ENCODE results near the gene RAB33B. TPM values are rescaled to one million over a fixed set of nuclear protein-coding genes. Genes with fewer than 3 reads are reported as not detected.
A peak's percentile ranks its signal among the peaks of the same experiment; 100 is the strongest.
"Not testable (repeated sequence)": the region's sequence is repeated elsewhere in the genome, so short reads cannot be mapped to it uniquely, and the experiment has no call there.

RAB33B gene
- total RNA-seq, 1 donor = 24.9 TPM

GRCh38 chr4:139453371-139454110, 380 bp upstream of the RAB33B start:
- H3K27me3 ChIP-seq (ENCODE audit: insufficient read depth, low read length) = no peaks in the 10 kb centered on the region
- H3K4me1 ChIP-seq (ENCODE audit: insufficient read depth, low read length) = peaks cover 45% of the 10 kb centered on the region
- no peaks in the 10 kb centered on the region for H3K9me3 ChIP-seq (ENCODE audit: low read depth, low read length)
- peak overlapping the region; percentile 82 for H3K4me3 ChIP-seq (ENCODE audit: low read length)

GRCh38 chr4:139455126-139455538, 1.2 kb downstream of the RAB33B start:
- peaks cover 52% of the 10 kb centered on the region for H3K4me1 ChIP-seq (ENCODE audit: insufficient read depth, low read length)
- peak overlapping the region; percentile 82 for H3K4me3 ChIP-seq (ENCODE audit: low read length)

GRCh38 chr4:139457318-139457717, 3.4 kb downstream of the RAB33B start:
- H3K27me3 ChIP-seq (ENCODE audit: insufficient read depth, low read length) = no peaks in the 10 kb centered on the region
- H3K4me3 ChIP-seq (ENCODE audit: low read length) = no peak overlapping the region
- no peaks in the 10 kb centered on the region for H3K9me3 ChIP-seq (ENCODE audit: low read depth, low read length)
- peaks cover 57% of the 10 kb centered on the region for H3K4me1 ChIP-seq (ENCODE audit: insufficient read depth, low read length)

More at GRCh38 chr4:139455126-139455538, 1.2 kb downstream of the RAB33B start:
- no peaks in the 10 kb centered on the region for H3K9me3 ChIP-seq (ENCODE audit: low read depth, low read length)
- no peaks in the 10 kb centered on the region for H3K27me3 ChIP-seq (ENCODE audit: insufficient read depth, low read length)

GRCh38 chr4:139458543-139458942, 4.6 kb downstream of the RAB33B start:
- no peaks in the 10 kb centered on the region for H3K9me3 ChIP-seq (ENCODE audit: low read depth, low read length)
- H3K27me3 ChIP-seq (ENCODE audit: insufficient read depth, low read length) = no peaks in the 10 kb centered on the region
- H3K4me3 ChIP-seq (ENCODE audit: low read length) = no peak overlapping the region
- peaks cover 49% of the 10 kb centered on the region for H3K4me1 ChIP-seq (ENCODE audit: insufficient read depth, low read length)

GRCh38 chr4:139458999-139459398, 5.1 kb downstream of the RAB33B start:
- H3K27me3 ChIP-seq (ENCODE audit: insufficient read depth, low read length) = no peaks in the 10 kb centered on the region
- H3K4me3 ChIP-seq (ENCODE audit: low read length) = no peak overlapping the region
- no peaks in the 10 kb centered on the region for H3K9me3 ChIP-seq (ENCODE audit: low read depth, low read length)
- peaks cover 49% of the 10 kb centered on the region for H3K4me1 ChIP-seq (ENCODE audit: insufficient read depth, low read length)

- Histone ChIP-seq H3K27me3 (ENCODE audit: insufficient read depth, low read length) (no peaks in the 10 kb centered on the region), H3K4me1 (ENCODE audit: insufficient read depth, low read length) (peaks cover 36% of the 10 kb centered on the region), H3K9me3 (ENCODE audit: low read depth, low read length) (no peaks in the 10 kb centered on the region), H3K4me3 (ENCODE audit: low read length) (no peak overlapping the region)
Observed at GRCh38 chr4:139460565-139460964, 6.6 kb downstream of the RAB33B start.

GRCh38 chr4:139461022-139461628, 7.2 kb downstream of the RAB33B start:
- no peak overlapping the region for H3K4me3 ChIP-seq (ENCODE audit: low read length)
- H3K9me3 ChIP-seq (ENCODE audit: low read depth, low read length) = no peaks in the 10 kb centered on the region
- H3K4me1 ChIP-seq (ENCODE audit: insufficient read depth, low read length) = peaks cover 31% of the 10 kb centered on the region
- no peaks in the 10 kb centered on the region for H3K27me3 ChIP-seq (ENCODE audit: insufficient read depth, low read length)

GRCh38 chr4:139464512-139464911, 10.6 kb downstream of the RAB33B start:
- not testable (repeated sequence) for H3K27me3 ChIP-seq (ENCODE audit: insufficient read depth, low read length); H3K4me3 ChIP-seq (ENCODE audit: low read length); H3K9me3 ChIP-seq (ENCODE audit: low read depth, low read length)
- peaks cover 13% of the 10 kb centered on the region for H3K4me1 ChIP-seq (ENCODE audit: insufficient read depth, low read length)

- no peak overlapping the region for H3K4me3 ChIP-seq (ENCODE audit: low read length)
- peaks cover 17% of the 10 kb centered on the region for H3K4me1 ChIP-seq (ENCODE audit: insufficient read depth, low read length)
- no peaks in the 10 kb centered on the region for H3K27me3 ChIP-seq (ENCODE audit: insufficient read depth, low read length)
- H3K9me3 ChIP-seq (ENCODE audit: low read depth, low read length) = peaks cover 8% of the 10 kb centered on the region
Observed at GRCh38 chr4:139465922-139466321, 12.0 kb downstream of the RAB33B start.

- H3K27me3 ChIP-seq (ENCODE audit: insufficient read depth, low read length); H3K4me3 ChIP-seq (ENCODE audit: low read length); H3K9me3 ChIP-seq (ENCODE audit: low read depth, low read length): not testable (repeated sequence)
- H3K4me1 ChIP-seq (ENCODE audit: insufficient read depth, low read length) = peaks cover 16% of the 10 kb centered on the region
Observed at GRCh38 chr4:139468756-139469155, 14.8 kb downstream of the RAB33B start.

GRCh38 chr4:139469216-139469615, 15.3 kb downstream of the RAB33B start:
- Histone ChIP-seq H3K4me1 (ENCODE audit: insufficient read depth, low read length) (peaks cover 16% of the 10 kb centered on the region), H3K9me3 (ENCODE audit: low read depth, low read length) (peaks cover 8% of the 10 kb centered on the region), H3K4me3 (ENCODE audit: low read length) (no peak overlapping the region), H3K27me3 (ENCODE audit: insufficient read depth, low read length) (no peaks in the 10 kb centered on the region)

- H3K4me3 ChIP-seq (ENCODE audit: low read length) = no peak overlapping the region
- H3K4me1 ChIP-seq (ENCODE audit: insufficient read depth, low read length) = peaks cover 16% of the 10 kb centered on the region
- no peaks in the 10 kb centered on the region for H3K27me3 ChIP-seq (ENCODE audit: insufficient read depth, low read length)
- H3K9me3 ChIP-seq (ENCODE audit: low read depth, low read length) = peaks cover 8% of the 10 kb centered on the region
Observed at GRCh38 chr4:139469869-139470268, 15.9 kb downstream of the RAB33B start.

GRCh38 chr4:139470295-139470694, 16.4 kb downstream of the RAB33B start:
- Histone ChIP-seq H3K4me3 (ENCODE audit: low read length) (no peak overlapping the region), H3K27me3 (ENCODE audit: insufficient read depth, low read length) (no peaks in the 10 kb centered on the region), H3K4me1 (ENCODE audit: insufficient read depth, low read length) (peaks cover 16% of the 10 kb centered on the region), H3K9me3 (ENCODE audit: low read depth, low read length) (peaks cover 8% of the 10 kb centered on the region)

GRCh38 chr4:139470997-139471665, 17.2 kb downstream of the RAB33B start:
- peaks cover 8% of the 10 kb centered on the region for H3K9me3 ChIP-seq (ENCODE audit: low read depth, low read length)
- H3K27me3 ChIP-seq (ENCODE audit: insufficient read depth, low read length) = no peaks in the 10 kb centered on the region
- no peak overlapping the region for H3K4me3 ChIP-seq (ENCODE audit: low read length)
- H3K4me1 ChIP-seq (ENCODE audit: insufficient read depth, low read length) = peaks cover 16% of the 10 kb centered on the region

GRCh38 chr4:139472852-139473251, 18.9 kb downstream of the RAB33B start:
- Histone ChIP-seq H3K4me1 (ENCODE audit: insufficient read depth, low read length) (peaks cover 16% of the 10 kb centered on the region), H3K4me3 (ENCODE audit: low read length) (no peak overlapping the region), H3K9me3 (ENCODE audit: low read depth, low read length) (peaks cover 8% of the 10 kb centered on the region)

More at GRCh38 chr4:139472852-139473251, 18.9 kb downstream of the RAB33B start:
- no peaks in the 10 kb centered on the region for H3K27me3 ChIP-seq (ENCODE audit: insufficient read depth, low read length)

Measured in mononuclear cell (primary cell).